Astrocyte (in vitro differentiated cells and primary cell): ENCODE data around the gene PALLD.

Source experiments
- CTCF ChIP-seq: IDR thresholded peaks from 2 replicates; pipeline ENCODE4 v1.5.1; 2011; ENCODE audit warnings: low read depth, mild to moderate bottlenecking, inconsistent platforms, low read length, moderate library complexity; ENCODE audit not compliant: insufficient read depth
- EZH2 ChIP-seq: IDR thresholded peaks from 2 replicates; pipeline ENCODE4 v1.6.1; 2012; ENCODE audit warnings: mild to moderate bottlenecking, low read length, inconsistent platforms; ENCODE audit not compliant: insufficient read depth

GRCh38 chr4:168857546-168858314 is 360.9 kb downstream of the PALLD start:
- no peak for TF ChIP-seq CTCF
- no peak for TF ChIP-seq EZH2
